NT2/D1 (cell line): Measurements from ENCODE around the gene TBL3.

ENCODE experiments used
- DNase-seq: peaks from one replicate; pipeline ENCODE4 v3.0.0-alpha.2; 2011; ENCODE audit warnings: low read depth, low spot score
- H3K27me3 ChIP-seq: 2 replicates; pipeline ENCODE4 v1.6.0; 2011; ENCODE audit warnings: mild to moderate bottlenecking; ENCODE audit not compliant: insufficient read length, insufficient read depth
- H3K36me3 ChIP-seq: 2 replicates; pipeline ENCODE4 v1.6.1; 2011; ENCODE audit warnings: mild to moderate bottlenecking, low read length, mixed read lengths; ENCODE audit not compliant: insufficient read depth, insufficient read length
- H3K4me1 ChIP-seq: 2 replicates; pipeline ENCODE4 v1.5.1; 2011; ENCODE audit not compliant: insufficient read depth, insufficient read length
- H3K4me3 ChIP-seq: 2 replicates; pipeline ENCODE4 v1.5.1; 2011; ENCODE audit warnings: low read depth; ENCODE audit not compliant: insufficient read length
- H3K9ac ChIP-seq: 2 replicates; pipeline ENCODE4 v1.6.0; 2011; ENCODE audit warnings: low read depth; ENCODE audit not compliant: insufficient read length
- H3K9me3 ChIP-seq: 2 replicates; pipeline ENCODE4 v1.5.1; 2011; ENCODE audit warnings: mild to moderate bottlenecking, low read length; ENCODE audit not compliant: insufficient read depth
- SUZ12 ChIP-seq: IDR thresholded peaks from 2 replicates; pipeline ENCODE4 v1.6.1; 2011; ENCODE audit not compliant: insufficient read length, insufficient read depth; ENCODE audit errors: extremely low read depth
- YY1 ChIP-seq: IDR thresholded peaks from 2 replicates; pipeline ENCODE4 v1.6.1; 2011; ENCODE audit not compliant: insufficient read length, insufficient read depth
- ZNF274 ChIP-seq: IDR thresholded peaks from 2 replicates; pipeline ENCODE4 v1.6.1; 2011; ENCODE audit warnings: mild to moderate bottlenecking, low read depth, low read length

TBL3 gene

DNA sequence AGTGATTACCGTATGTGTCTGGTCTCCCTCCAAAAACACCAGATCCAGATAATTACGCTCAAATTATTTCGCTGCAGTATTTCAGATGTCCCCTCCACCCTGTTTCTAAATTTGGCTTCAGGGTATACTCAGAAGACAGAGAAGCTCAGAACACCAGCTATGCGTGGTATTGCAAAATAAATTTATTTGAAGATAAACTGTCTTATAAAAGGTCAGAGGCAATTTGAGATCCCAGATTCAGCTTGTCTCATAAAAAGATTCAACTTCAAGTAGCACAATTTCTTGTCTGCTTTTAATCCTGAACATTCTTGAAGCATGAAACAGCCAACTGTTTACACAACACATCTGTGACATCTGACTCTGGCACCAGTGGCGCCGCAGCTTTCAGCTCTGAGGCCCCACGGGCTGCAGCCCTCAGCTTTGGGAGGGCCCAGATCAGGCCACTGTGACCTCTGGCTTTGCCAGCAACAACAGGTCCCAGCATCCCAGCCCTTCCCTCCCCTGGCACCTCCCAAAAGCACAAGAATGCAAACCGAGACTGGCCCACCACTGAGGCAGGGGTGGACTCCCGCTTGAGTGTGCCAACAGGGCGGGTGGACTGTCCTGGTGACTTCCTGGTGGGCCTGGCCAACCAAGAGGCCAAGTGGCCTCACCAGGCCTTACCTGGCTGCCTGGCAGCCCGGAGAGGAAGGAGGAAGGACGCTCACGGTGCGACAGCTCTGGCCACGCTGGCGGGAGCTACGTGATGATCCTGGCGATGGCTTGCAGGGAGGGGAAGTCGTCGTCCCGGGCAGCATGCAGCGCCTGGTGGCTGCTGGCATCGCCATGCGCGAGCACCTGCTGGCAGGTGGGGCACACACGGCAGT is 25.9 kb downstream of the TBL3 start:
- DNase-seq = no peak
- TF ChIP-seq ZNF274 (no peak), SUZ12 (no peak), YY1 (no peak)

DNA sequence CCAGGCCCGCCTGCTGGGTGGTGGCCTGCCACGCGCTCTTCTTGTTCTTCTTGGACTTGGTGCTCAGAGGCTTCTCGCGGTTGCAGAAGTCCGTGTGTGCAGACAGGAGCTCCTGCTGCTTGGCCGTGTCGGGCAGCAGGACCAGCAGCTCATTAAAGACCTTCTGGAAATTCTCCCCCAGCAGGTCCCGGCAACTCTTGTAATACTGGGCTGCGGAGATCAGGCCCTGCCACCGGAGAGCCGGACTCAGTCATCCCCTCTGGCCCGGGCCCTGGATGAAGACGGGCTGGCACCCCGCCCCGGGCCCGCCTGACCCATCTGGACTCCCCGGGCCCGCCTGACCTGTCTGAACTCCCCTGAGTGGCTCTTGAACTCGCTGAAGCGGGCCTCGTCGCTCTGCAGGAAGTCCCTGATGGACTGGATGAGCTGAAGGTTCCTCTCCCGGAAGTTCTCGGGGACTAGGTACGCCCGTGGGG is 26.5 kb downstream of the TBL3 start:
- DNase-seq = no peak
- H3K9me3 ChIP-seq = no peaks in the 10 kb centered on the region
- TF ChIP-seq YY1 (no peak), ZNF274 (no peak), SUZ12 (no peak)
- H3K27me3 ChIP-seq = no peaks in the 10 kb centered on the region
- H3K36me3 ChIP-seq = peaks cover 79% of the 10 kb centered on the region
- H3K9ac ChIP-seq = no peak overlapping the region
- H3K4me3 ChIP-seq = no peak overlapping the region
- H3K4me1 ChIP-seq = peaks cover 12% of the 10 kb centered on the region

More for the DNA sequence above, 25.9 kb downstream of the TBL3 start:
- Histone ChIP-seq H3K36me3 (peaks cover 75% of the 10 kb centered on the region), H3K27me3 (no peaks in the 10 kb centered on the region), H3K9ac (no peak overlapping the region), H3K9me3 (no peaks in the 10 kb centered on the region), H3K4me3 (no peak overlapping the region), H3K4me1 (peaks cover 16% of the 10 kb centered on the region)

DNA sequence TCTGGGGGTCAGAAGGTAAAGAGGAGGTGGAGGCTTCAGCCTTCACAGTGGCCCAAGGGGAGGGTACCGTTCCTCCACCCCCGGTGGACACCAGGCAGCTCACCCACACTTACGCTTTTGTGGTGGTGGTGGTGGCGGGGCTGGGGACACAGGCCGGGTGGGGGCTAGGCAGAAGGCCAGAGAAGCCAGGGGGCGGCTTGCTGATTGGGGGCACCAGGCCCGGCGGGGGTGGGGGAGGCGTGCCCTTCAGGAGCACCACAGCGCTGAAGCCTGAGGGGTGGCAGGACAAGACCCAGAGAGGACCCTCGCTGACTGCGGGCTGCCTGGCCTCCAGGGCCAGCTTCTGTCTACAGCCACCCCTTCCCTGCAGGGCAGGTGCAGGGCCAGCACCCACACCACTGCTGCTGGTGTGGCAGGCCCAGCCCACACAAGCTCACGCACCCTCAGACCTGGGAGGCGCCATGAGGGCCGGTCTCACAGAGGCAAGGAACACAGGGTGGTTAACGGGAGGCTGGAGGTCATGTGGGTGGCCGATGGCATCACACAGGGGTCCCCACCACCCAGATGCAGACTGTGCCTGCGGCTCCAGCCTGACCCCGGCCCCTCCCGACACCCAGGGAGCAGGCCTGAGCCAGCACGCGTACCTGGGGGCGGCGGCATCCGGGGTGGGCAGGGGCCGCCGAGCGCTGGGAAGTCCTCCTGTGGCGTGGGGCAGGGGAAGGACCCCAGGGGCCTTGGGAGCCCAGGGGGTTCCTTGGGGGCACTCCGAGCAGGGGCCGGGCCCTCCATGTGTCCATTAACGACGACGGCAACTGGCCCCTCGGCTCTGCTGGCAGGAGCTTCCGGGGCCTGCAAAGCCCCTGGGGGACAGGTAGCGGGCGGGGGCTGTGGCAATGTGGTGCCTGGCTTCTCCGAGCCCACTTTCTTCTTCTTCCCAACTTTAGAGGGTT is 27.3 kb downstream of the TBL3 start:
- TF ChIP-seq YY1 (no peak), SUZ12 (no peak), ZNF274 (no peak)
- Histone ChIP-seq H3K27me3 (no peaks in the 10 kb centered on the region), H3K9ac (no peak overlapping the region), H3K9me3 (no peaks in the 10 kb centered on the region), H3K4me3 (no peak overlapping the region), H3K36me3 (peaks cover 81% of the 10 kb centered on the region), H3K4me1 (peaks cover 10% of the 10 kb centered on the region)
- DNase-seq = no peak

DNA sequence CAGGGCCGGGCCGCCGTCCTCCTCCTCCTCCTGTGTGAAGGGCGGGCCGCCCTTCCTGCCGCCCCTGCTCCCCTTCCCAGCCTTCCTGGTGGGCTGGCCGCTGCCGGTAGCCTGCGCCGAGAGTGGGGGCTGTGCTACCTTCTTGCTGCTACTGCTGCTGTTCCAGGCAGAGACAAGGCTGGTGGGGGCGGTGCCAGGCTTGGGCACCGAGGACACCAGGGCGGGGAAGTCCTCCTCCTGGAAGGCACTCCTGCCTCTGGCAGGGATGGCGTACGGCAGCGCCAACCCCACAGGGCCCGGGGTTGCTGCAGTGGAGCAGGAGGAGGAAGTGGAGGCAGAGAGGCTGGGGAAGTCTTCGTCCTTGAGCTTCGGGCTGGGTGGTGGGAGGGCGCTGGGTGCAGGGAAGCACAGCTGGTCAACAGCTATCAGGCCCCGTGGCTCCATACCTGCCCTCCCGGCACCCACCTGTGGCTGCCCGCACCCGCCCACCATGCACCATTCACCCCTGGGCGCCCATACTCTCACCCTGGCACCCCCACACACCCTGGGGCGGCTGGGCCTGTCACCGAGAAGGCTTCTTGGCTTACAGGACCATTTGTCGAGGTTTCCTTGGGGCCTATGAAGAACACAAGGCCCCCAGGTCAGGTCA is 28.1 kb downstream of the TBL3 start:
- Histone ChIP-seq H3K27me3 (no peaks in the 10 kb centered on the region), H3K9me3 (no peaks in the 10 kb centered on the region), H3K36me3 (peaks cover 89% of the 10 kb centered on the region), H3K4me3 (no peak overlapping the region), H3K4me1 (peaks cover 19% of the 10 kb centered on the region), H3K9ac (no peak overlapping the region)
- DNase-seq = no peak
- no peak for TF ChIP-seq ZNF274
- no peak for TF ChIP-seq YY1
- TF ChIP-seq SUZ12 = no peak

DNA sequence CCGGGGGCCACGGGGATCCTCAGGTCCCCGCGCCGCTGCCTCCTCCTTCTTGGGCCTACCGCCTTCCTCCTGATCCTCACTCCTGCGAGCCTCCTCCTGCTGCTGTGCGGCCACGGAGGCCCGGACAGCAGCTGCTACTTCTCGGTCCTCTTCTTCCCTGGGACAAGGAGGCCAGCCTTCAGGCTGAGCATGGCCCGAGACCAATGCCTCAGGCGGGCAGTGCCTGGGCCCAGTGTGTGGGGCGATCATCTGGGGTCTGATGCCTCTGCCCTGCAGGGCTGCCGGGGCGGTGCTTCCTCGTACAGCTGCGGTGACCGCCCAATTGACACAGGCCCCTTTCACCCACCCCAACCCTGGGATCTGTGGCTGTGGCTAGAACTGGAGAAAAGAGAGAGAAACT is 29.2 kb downstream of the TBL3 start:
- H3K9me3 ChIP-seq = no peaks in the 10 kb centered on the region
- TF ChIP-seq SUZ12 = no peak
- no peak for TF ChIP-seq ZNF274
- TF ChIP-seq YY1 = no peak
- DNase-seq = no peak
- peaks cover 90% of the 10 kb centered on the region for H3K36me3 ChIP-seq
- H3K9ac ChIP-seq = no peak overlapping the region
- H3K4me3 ChIP-seq = no peak overlapping the region
- H3K4me1 ChIP-seq = peaks cover 21% of the 10 kb centered on the region
- H3K27me3 ChIP-seq = no peaks in the 10 kb centered on the region

DNA sequence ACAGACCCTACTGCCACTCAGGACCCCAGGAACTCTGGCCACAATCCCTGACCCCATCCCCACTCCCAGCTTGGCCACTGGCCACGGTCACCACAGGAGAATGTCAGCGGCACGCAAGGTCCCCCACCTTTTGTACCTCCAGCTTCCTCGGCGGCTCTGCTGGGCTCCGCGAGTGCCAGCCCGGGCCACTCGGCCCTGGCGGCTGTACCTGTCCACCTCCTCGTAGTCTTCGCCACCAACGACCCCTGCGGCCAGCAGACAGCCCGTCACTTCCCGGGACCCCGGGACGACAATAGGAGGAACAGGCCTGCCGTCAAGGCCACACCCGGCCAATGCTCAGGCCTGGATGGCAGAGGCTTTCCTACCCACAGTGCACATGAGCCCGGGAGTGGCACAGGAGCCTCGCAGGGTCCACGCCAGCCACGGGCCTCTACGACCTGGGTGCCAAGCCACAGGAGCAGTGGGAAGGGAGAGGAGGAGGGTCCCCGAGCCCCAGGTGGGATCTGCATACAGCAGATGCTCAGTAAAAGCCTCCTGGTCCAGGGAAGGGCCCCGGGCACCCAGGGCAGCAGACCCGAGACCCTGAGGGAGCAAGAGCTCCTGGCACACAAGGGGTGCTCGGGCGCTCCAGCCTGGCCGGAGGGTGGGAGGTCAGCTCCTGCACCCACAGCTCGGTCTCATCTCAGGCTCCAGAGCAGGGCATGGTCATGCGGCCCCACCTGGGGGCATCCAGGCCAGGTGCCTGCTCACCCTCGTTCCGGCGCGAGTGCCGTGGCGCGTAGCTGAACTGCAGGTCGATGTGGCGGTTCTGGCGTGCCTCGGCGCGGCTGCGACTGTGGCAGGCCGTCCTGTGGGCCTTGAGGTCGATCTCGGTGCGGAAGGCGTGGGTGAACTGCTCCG is 29.9 kb downstream of the TBL3 start:
- TF ChIP-seq ZNF274 = no peak
- no peak for TF ChIP-seq SUZ12
- TF ChIP-seq YY1 = no peak
- peaks cover 90% of the 10 kb centered on the region for H3K36me3 ChIP-seq
- H3K27me3 ChIP-seq = no peaks in the 10 kb centered on the region
- H3K9me3 ChIP-seq = no peaks in the 10 kb centered on the region
- no peak overlapping the region for H3K4me3 ChIP-seq
- H3K9ac ChIP-seq = no peak overlapping the region
- peaks cover 27% of the 10 kb centered on the region for H3K4me1 ChIP-seq
- DNase-seq = no peak
